HCT116 (cell line): ENCODE measurements around the gene AAMP.

ENCODE experiments used
- CTCF ChIP-seq, 3 experiments: fragments of 200-600 bp in 1 of 3; sonication (generic) in 1 of 3; IDR thresholded peaks in 2 of 3; conservative IDR thresholded peaks in 1 of 3; 2 replicates each; pipeline ENCODE4 v1.5.1; 2012 to 2017; ENCODE audit warnings: low read depth in 2 of 3, low read length in 2 of 3, antibody characterized with exemption in 1 of 3, borderline replicate concordance in 1 of 3, control low read depth in 1 of 3, mild to moderate bottlenecking in 1 of 3, mixed read lengths in 1 of 3, mixed run types in 1 of 3, moderate library complexity in 1 of 3; ENCODE audit not compliant: insufficient read depth in 1 of 3
- EZH2 ChIP-seq: fragments of 200-600 bp; sonication (generic); IDR thresholded peaks from 2 replicates; pipeline ENCODE4 v1.6.1; 2017; ENCODE audit warnings: antibody characterized with exemption, mixed run types
- JUND ChIP-seq: IDR thresholded peaks from 2 replicates; pipeline ENCODE4 v1.6.1; 2012
- POLR2A ChIP-seq: IDR thresholded peaks from 2 replicates; pipeline ENCODE4 v1.7.0; 2011; ENCODE audit warnings: borderline replicate concordance; ENCODE audit not compliant: insufficient read depth, insufficient read length; ENCODE audit errors: extremely low read depth
- POLR2AphosphoS5 ChIP-seq: IDR thresholded peaks from 2 replicates; pipeline ENCODE4 v1.6.1; 2011; ENCODE audit warnings: mild to moderate bottlenecking, low read depth, low read length, moderate library complexity
- SP1 ChIP-seq: IDR thresholded peaks from 2 replicates; pipeline ENCODE4 v1.6.1; 2012; ENCODE audit warnings: low read depth
- TCF7L2 ChIP-seq: IDR thresholded peaks from 2 replicates; pipeline ENCODE4 v1.7.0; 2011; ENCODE audit warnings: borderline replicate concordance, inconsistent platforms; ENCODE audit not compliant: insufficient read depth, insufficient read length; ENCODE audit errors: extremely low read depth
- ZFX ChIP-seq: fragments of 450-650 bp; IDR thresholded peaks from 2 replicates; pipeline ENCODE4 v1.6.1; 2017

- TF ChIP-seq CTCF (IDR thresholded peaks at IDR 0.05 in 2 of 3, conservative IDR thresholded peaks at IDR 0.05 in 1 of 3; ENCODE audit: borderline replicate concordance in 1 of 3, insufficient read depth in 1 of 3, low read depth in 2 of 3, low read length in 2 of 3) (no peak), JUND (peak; percentile 56), POLR2AphosphoS5 (no peak), POLR2A (no peak), ZFX (no peak), EZH2 (no peak), SP1 (peak; percentile 62), TCF7L2 (no peak)
Measured at GRCh38 chr2:218229239-218229638, 40.7 kb downstream of the AAMP start.
